HCT116 (cell line): Measurements from ENCODE around the gene HSPB7. TPM values are rescaled to one million over a fixed set of nuclear protein-coding genes. Genes with fewer than 3 reads are reported as not detected.

Experiments used
- ATAC-seq: fragments of 200-7000 bp; cut with Tn5 transposase; 2 replicates; pipeline ENCODE4 v1.9.1; 2020; ENCODE audit warnings: mild to moderate bottlenecking, moderate library complexity
- BruUV-seq: library from RNA; stranded (reverse); fragments of 400-500 nt; replicated peaks from 2 replicates; lab custom pipeline; 2021; lab: Mats Ljungman, UMichigan
- CTCF ChIA-PET: fragments of 300-600 bp; sonication (Branson Sonifier 250); formaldehyde crosslinking; loops from one replicate; lab custom pipeline; 2021; ENCODE audit warnings: antibody characterized with exemption; lab: Charles Lee
- POLR2A ChIA-PET: fragments of 300-600, 350-600 bp; sonication (Branson Sonifier 250); formaldehyde crosslinking; loops from one replicate; lab custom pipeline; 2021; ENCODE audit warnings: antibody characterized with exemption; lab: Charles Lee
- RAD21 ChIA-PET, 2 experiments: fragments of 300-600 bp; sonication (Branson Sonifier 250); formaldehyde crosslinking; loops; one replicate each; lab custom pipeline; 2023; ENCODE audit warnings: low total read pairs in 2 of 2; ENCODE audit not compliant: uncharacterized antibody in 2 of 2, unreplicated experiment in 2 of 2, low non-redundant PET in 1 of 2; lab: Charles Lee
- DNase-seq: peaks from one replicate; pipeline ENCODE4 v3.0.0-alpha.2; 2010; ENCODE audit warnings: low read depth, low spot score
- H2AFZ ChIP-seq: fragments of 200-600 bp; shearing (Covaris generic), sonication (generic); 2 replicates; pipeline ENCODE4 v1.6.1; 2017; ENCODE audit warnings: low read depth, mixed run types, mixed read lengths, antibody characterized with exemption, low read length; ENCODE audit not compliant: poor library complexity, severe bottlenecking
- H3K27ac ChIP-seq: 2 replicates; pipeline ENCODE4 v1.5.1; 2012; ENCODE audit warnings: low read depth, low read length
- H3K27me3 ChIP-seq: fragments of 200-600 bp; sonication (generic); 2 replicates; pipeline ENCODE4 v1.6.1; 2016; ENCODE audit warnings: mixed run types, low read length, mixed read lengths; ENCODE audit not compliant: insufficient read depth
- H3K36me3 ChIP-seq, 2 experiments: fragments of 200-500 bp in 1 of 2; fragments of 200-600 bp in 1 of 2; sonication (Bioruptor generic) in 1 of 2; sonication (generic) in 1 of 2; 2 replicates each; pipeline versions ENCODE4 v1.5.1 to v1.6.1; 2014 to 2016; ENCODE audit warnings: low read length in 2 of 2, inconsistent platforms in 1 of 2, mixed read lengths in 1 of 2, mixed run types in 1 of 2; ENCODE audit not compliant: insufficient read depth in 2 of 2, control insufficient read depth in 1 of 2
- H3K4me1 ChIP-seq, 2 experiments: fragments of 200-600 bp in 1 of 2; sonication (generic) in 1 of 2; 2 replicates each; pipeline versions ENCODE4 v1.5.1 to v1.6.1; 2012 to 2017; ENCODE audit warnings: low read length in 2 of 2, inconsistent platforms in 1 of 2, mild to moderate bottlenecking in 1 of 2, mixed read lengths in 1 of 2, mixed run types in 1 of 2, moderate library complexity in 1 of 2; ENCODE audit not compliant: insufficient read depth in 2 of 2, control insufficient read depth in 1 of 2
- H3K4me2 ChIP-seq: fragments of 200-600 bp; sonication (generic); 2 replicates; pipeline ENCODE4 v1.6.1; 2017; ENCODE audit warnings: mixed run types, low read length, mixed read lengths
- H3K4me3 ChIP-seq, 2 experiments: fragments of 200-600 bp in 1 of 2; sonication (generic) in 1 of 2; replicated peaks in 1 of 2; 2 replicates each; pipeline ENCODE4 v1.5.1; 2011 to 2016; ENCODE audit warnings: low read length in 2 of 2, control low read depth in 1 of 2, low read depth in 1 of 2, mild to moderate bottlenecking in 1 of 2, mixed read lengths in 1 of 2, mixed run types in 1 of 2
- H3K79me2 ChIP-seq: fragments of 200-600 bp; sonication (generic); 2 replicates; pipeline ENCODE4 v1.6.1; 2017; ENCODE audit warnings: mild to moderate bottlenecking, mixed run types, low read length, moderate library complexity, mixed read lengths; ENCODE audit not compliant: insufficient read depth
- H3K9ac ChIP-seq: fragments of 200-600 bp; sonication (generic); 2 replicates; pipeline ENCODE4 v1.6.1; 2016; ENCODE audit warnings: low read length, mixed read lengths
- H3K9me2 ChIP-seq: fragments of 200-600 bp; sonication (generic), shearing (Covaris generic); 2 replicates; pipeline ENCODE4 v1.6.1; 2017; ENCODE audit warnings: mixed run types, mild to moderate bottlenecking, moderate library complexity; ENCODE audit not compliant: insufficient read depth
- H3K9me3 ChIP-seq, 2 experiments: fragments of 200-500 bp in 1 of 2; fragments of 200-600 bp in 1 of 2; sonication (Bioruptor generic) in 1 of 2; sonication (generic) in 1 of 2; 2 replicates each; pipeline ENCODE4 v1.6.1; 2014 to 2017; ENCODE audit warnings: low read length in 2 of 2, mixed read lengths in 2 of 2, inconsistent platforms in 1 of 2, low read depth in 1 of 2, mild to moderate bottlenecking in 1 of 2, mixed run types in 1 of 2, moderate library complexity in 1 of 2; ENCODE audit not compliant: control insufficient read depth in 1 of 2, insufficient read depth in 1 of 2
- H4K20me1 ChIP-seq: fragments of 200-600 bp; sonication (generic), shearing (Covaris generic); 2 replicates; pipeline ENCODE4 v1.6.1; 2017; ENCODE audit warnings: mixed run types, mild to moderate bottlenecking, moderate library complexity; ENCODE audit not compliant: insufficient read depth
- CEBPB ChIP-seq: IDR thresholded peaks from 2 replicates; pipeline ENCODE4 v1.6.1; 2012; ENCODE audit warnings: low read depth
- EZH2phosphoT487 ChIP-seq: fragments of 200-600 bp; IDR thresholded peaks from 2 replicates; pipeline ENCODE4 v1.6.1; 2018; ENCODE audit warnings: antibody characterized with exemption, borderline replicate concordance
- RAD21 ChIP-seq: IDR thresholded peaks from 2 replicates; pipeline ENCODE4 v1.6.1; 2012; ENCODE audit warnings: low read depth, mild to moderate bottlenecking
- SIN3A ChIP-seq: IDR thresholded peaks from 2 replicates; pipeline ENCODE4 v1.6.1; 2012; ENCODE audit warnings: low read depth
- SP1 ChIP-seq: IDR thresholded peaks from 2 replicates; pipeline ENCODE4 v1.6.1; 2012; ENCODE audit warnings: low read depth
- SRF ChIP-seq: IDR thresholded peaks from 2 replicates; pipeline ENCODE4 v1.6.1; 2012; ENCODE audit warnings: low read depth
- TCF7L2 ChIP-seq: IDR thresholded peaks from 2 replicates; pipeline ENCODE4 v1.7.0; 2011; ENCODE audit warnings: borderline replicate concordance, inconsistent platforms; ENCODE audit not compliant: insufficient read depth, insufficient read length; ENCODE audit errors: extremely low read depth
- ZFX ChIP-seq: fragments of 450-650 bp; IDR thresholded peaks from 2 replicates; pipeline ENCODE4 v1.6.1; 2017
- ZNF274 ChIP-seq: fragments of 200-500 bp; sonication (Bioruptor generic); IDR thresholded peaks from 2 replicates; pipeline ENCODE4 v1.6.1; 2014; ENCODE audit warnings: mild to moderate bottlenecking, low read depth, low read length, inconsistent platforms
- intact Hi-C: fragments of 100-400 bp; cut with micrococcal nuclease; formaldehyde crosslinking; loops from 2 replicates; pipeline ENCODE4 v1.10.0; 2022
- total RNA-seq: library from RNA; stranded (reverse); gene quantifications from one replicate; pipeline ENCODE4 v1.2.1, GENCODE V29; 2021; ENCODE audit not compliant: unreplicated experiment
- TF ChIP-seq, protein P1 (sequence below): IDR thresholded peaks from 2 replicates; pipeline ENCODE4 v1.6.1; 2011; ENCODE audit warnings: mild to moderate bottlenecking, low read length, moderate library complexity; ENCODE audit not compliant: insufficient replicate concordance; ENCODE audit errors: extremely low read depth
- TF ChIP-seq, protein P2 (sequence below): IDR thresholded peaks from 2 replicates; pipeline ENCODE4 v1.6.1; 2012; ENCODE audit warnings: low read depth
- TF ChIP-seq, protein P3 (sequence below), 3 experiments: fragments of 200-600 bp in 1 of 3; sonication (generic) in 1 of 3; IDR thresholded peaks in 2 of 3; conservative IDR thresholded peaks in 1 of 3; 2 replicates each; pipeline ENCODE4 v1.5.1; 2012 to 2017; ENCODE audit warnings: low read depth in 2 of 3, low read length in 2 of 3, antibody characterized with exemption in 1 of 3, borderline replicate concordance in 1 of 3, control low read depth in 1 of 3, mild to moderate bottlenecking in 1 of 3, mixed read lengths in 1 of 3, mixed run types in 1 of 3, moderate library complexity in 1 of 3; ENCODE audit not compliant: insufficient read depth in 1 of 3

HSPB7 gene
- total RNA-seq, 1 experiment from 2014 or later, result 0.27 TPM

DNA sequence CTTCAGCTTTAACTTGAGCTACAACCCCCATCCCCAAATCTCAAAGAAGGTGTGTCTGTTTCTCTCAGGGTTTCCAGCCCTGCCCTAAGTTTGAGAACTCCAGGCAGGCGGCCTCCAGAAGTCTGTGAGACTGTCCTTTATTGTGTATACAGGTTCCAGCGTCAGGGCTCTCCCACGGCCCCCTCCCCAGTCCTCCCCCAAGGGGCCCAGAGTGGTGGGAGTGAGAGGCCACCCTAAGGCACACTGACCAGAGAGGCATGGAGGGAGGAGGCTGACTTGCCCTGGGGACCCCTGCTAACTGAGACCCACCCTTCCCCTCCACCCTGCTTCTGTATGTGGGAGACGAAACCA, 4.0 kb downstream of the HSPB7 start:
- RAD21 ChIA-PET, result no interaction called here
- no peak for DNase-seq
- no peak overlapping the region for H3K27ac ChIP-seq

DNA sequence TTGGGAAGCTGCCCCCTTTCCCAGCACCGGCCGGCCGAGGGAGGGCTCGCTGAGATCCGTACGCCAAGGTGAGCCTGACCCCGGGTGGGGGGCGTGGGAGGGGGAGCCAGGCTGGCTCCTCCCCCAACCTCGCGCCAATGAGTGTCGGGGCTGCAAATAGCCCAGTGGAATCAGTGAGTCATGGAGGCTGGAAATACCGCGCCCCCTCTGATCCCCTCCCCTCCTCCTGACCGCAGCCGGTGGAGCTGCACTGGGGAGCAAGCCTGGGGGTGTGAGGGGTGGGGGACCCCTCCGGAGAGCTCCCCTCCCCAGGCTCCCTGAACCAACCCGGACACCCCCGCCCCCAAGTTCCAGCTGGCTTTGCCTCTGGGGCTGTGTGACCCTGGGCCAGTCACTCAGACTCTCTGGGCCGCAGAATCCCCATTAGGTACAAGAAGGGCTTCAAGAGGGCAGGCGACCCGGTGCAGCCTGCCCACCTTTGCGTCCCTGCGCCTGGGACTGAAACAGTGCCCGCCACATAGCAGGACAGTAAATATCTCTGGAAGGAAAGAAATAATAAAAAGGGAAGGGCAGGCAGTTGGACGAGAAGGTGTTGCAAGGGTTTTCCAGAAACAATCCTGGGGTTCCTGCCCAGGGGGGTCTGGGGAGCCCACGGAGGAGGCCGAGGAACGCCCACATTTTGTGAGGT, 4.5 kb downstream of the HSPB7 start:
- ChIA-PET CTCF (interaction anchor here (1.3 kb wide), 1 partner anchor 68 kb away, joined by 3 read pairs; no protein-coding TSS in a partner anchor), POLR2A (no interaction called here), RAD21 (no interaction called here)
- peak; percentile 54 for ATAC-seq
- Histone ChIP-seq H4K20me1 (no peaks in the 10 kb centered on the region), H3K4me2 (peak overlapping the region; percentile 85), H3K4me3 (peak overlapping the region; percentile 36 to 58), H3K27ac (peak overlapping the region; percentile 43; the same call in 1 of the 2 replicates), H3K36me3 (no peaks in the 10 kb centered on the region), H3K9me2 (no peaks in the 10 kb centered on the region), H3K79me2 (no peaks in the 10 kb centered on the region), H3K9me3 (no peaks in the 10 kb centered on the region), H3K9ac (peak overlapping the region; percentile 66), H3K27me3 (no peaks in the 10 kb centered on the region), H2AFZ (peak overlapping the region; percentile 7), H3K4me1 (peaks cover 10 to 24% of the 10 kb centered on the region in 2 experiments)
- DNase-seq, result peak; percentile 21
- intact Hi-C loops, result no loop called here
- no TSS peak for BruUV-seq
- no peak for TF ChIP-seq ZFX
- TF ChIP-seq ZNF274, result no peak
- no peak for TF ChIP-seq RAD21
- TF ChIP-seq, protein P1, sequence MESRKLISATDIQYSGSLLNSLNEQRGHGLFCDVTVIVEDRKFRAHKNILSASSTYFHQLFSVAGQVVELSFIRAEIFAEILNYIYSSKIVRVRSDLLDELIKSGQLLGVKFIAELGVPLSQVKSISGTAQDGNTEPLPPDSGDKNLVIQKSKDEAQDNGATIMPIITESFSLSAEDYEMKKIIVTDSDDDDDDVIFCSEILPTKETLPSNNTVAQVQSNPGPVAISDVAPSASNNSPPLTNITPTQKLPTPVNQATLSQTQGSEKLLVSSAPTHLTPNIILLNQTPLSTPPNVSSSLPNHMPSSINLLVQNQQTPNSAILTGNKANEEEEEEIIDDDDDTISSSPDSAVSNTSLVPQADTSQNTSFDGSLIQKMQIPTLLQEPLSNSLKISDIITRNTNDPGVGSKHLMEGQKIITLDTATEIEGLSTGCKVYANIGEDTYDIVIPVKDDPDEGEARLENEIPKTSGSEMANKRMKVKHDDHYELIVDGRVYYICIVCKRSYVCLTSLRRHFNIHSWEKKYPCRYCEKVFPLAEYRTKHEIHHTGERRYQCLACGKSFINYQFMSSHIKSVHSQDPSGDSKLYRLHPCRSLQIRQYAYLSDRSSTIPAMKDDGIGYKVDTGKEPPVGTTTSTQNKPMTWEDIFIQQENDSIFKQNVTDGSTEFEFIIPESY, result no peak
- no peak for TF ChIP-seq TCF7L2
- TF ChIP-seq, protein P2, sequence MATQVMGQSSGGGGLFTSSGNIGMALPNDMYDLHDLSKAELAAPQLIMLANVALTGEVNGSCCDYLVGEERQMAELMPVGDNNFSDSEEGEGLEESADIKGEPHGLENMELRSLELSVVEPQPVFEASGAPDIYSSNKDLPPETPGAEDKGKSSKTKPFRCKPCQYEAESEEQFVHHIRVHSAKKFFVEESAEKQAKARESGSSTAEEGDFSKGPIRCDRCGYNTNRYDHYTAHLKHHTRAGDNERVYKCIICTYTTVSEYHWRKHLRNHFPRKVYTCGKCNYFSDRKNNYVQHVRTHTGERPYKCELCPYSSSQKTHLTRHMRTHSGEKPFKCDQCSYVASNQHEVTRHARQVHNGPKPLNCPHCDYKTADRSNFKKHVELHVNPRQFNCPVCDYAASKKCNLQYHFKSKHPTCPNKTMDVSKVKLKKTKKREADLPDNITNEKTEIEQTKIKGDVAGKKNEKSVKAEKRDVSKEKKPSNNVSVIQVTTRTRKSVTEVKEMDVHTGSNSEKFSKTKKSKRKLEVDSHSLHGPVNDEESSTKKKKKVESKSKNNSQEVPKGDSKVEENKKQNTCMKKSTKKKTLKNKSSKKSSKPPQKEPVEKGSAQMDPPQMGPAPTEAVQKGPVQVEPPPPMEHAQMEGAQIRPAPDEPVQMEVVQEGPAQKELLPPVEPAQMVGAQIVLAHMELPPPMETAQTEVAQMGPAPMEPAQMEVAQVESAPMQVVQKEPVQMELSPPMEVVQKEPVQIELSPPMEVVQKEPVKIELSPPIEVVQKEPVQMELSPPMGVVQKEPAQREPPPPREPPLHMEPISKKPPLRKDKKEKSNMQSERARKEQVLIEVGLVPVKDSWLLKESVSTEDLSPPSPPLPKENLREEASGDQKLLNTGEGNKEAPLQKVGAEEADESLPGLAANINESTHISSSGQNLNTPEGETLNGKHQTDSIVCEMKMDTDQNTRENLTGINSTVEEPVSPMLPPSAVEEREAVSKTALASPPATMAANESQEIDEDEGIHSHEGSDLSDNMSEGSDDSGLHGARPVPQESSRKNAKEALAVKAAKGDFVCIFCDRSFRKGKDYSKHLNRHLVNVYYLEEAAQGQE, result no peak
- TF ChIP-seq, protein P3, sequence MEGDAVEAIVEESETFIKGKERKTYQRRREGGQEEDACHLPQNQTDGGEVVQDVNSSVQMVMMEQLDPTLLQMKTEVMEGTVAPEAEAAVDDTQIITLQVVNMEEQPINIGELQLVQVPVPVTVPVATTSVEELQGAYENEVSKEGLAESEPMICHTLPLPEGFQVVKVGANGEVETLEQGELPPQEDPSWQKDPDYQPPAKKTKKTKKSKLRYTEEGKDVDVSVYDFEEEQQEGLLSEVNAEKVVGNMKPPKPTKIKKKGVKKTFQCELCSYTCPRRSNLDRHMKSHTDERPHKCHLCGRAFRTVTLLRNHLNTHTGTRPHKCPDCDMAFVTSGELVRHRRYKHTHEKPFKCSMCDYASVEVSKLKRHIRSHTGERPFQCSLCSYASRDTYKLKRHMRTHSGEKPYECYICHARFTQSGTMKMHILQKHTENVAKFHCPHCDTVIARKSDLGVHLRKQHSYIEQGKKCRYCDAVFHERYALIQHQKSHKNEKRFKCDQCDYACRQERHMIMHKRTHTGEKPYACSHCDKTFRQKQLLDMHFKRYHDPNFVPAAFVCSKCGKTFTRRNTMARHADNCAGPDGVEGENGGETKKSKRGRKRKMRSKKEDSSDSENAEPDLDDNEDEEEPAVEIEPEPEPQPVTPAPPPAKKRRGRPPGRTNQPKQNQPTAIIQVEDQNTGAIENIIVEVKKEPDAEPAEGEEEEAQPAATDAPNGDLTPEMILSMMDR (IDR thresholded peaks at IDR 0.05 in 2 of 3, conservative IDR thresholded peaks at IDR 0.05 in 1 of 3; ENCODE audit: borderline replicate concordance in 1 of 3, insufficient read depth in 1 of 3, low read depth in 2 of 3, low read length in 2 of 3), result no peak
- no peak for TF ChIP-seq CEBPB
- no peak for TF ChIP-seq SP1

More for the DNA sequence above, 4.0 kb downstream of the HSPB7 start:
- no peaks in the 10 kb centered on the region for H4K20me1 ChIP-seq
- ChIA-PET CTCF (interaction anchor here (1.3 kb wide), 1 partner anchor 68 kb away, joined by 3 read pairs; no protein-coding TSS in a partner anchor), POLR2A (no interaction called here)
- H3K9me2 ChIP-seq, result no peaks in the 10 kb centered on the region
- BruUV-seq, result no TSS peak
- peak overlapping the region; percentile 85; the same call in 1 of the 2 replicates for H3K4me2 ChIP-seq
- H3K27me3 ChIP-seq, result no peaks in the 10 kb centered on the region
- H3K9ac ChIP-seq, result no peak overlapping the region
- H3K9me3 ChIP-seq, result no peaks in the 10 kb centered on the region
- no peak overlapping the region for H3K4me3 ChIP-seq
- H3K79me2 ChIP-seq, result no peaks in the 10 kb centered on the region
- ATAC-seq, result no peak
- H3K36me3 ChIP-seq, result no peaks in the 10 kb centered on the region
- H3K4me1 ChIP-seq, result peaks cover 10 to 24% of the 10 kb centered on the region in 2 experiments
- no peak overlapping the region for H2AFZ ChIP-seq
- intact Hi-C loops, result no loop called here
- no peak for TF ChIP-seq SRF
- no peak for TF ChIP-seq SP1
- no peak for TF ChIP-seq EZH2phosphoT487
- TF ChIP-seq SIN3A, result no peak
- TF ChIP-seq, all 23 proteins: peak for 0
